NCI-H748 treated with DMSO at 0.1 percent for 48 hours (cell line): ENCODE results near the gene NEU1.
"Not testable (repeated sequence)": the region's sequence is repeated elsewhere in the genome, so short reads cannot be mapped to it uniquely, and the experiment has no call there.

Experiments
- DNase-seq: peaks from one replicate; lab custom pipeline; 2025; lab: John Stamatoyannopoulos, UW

Gene NEU1

DNA sequence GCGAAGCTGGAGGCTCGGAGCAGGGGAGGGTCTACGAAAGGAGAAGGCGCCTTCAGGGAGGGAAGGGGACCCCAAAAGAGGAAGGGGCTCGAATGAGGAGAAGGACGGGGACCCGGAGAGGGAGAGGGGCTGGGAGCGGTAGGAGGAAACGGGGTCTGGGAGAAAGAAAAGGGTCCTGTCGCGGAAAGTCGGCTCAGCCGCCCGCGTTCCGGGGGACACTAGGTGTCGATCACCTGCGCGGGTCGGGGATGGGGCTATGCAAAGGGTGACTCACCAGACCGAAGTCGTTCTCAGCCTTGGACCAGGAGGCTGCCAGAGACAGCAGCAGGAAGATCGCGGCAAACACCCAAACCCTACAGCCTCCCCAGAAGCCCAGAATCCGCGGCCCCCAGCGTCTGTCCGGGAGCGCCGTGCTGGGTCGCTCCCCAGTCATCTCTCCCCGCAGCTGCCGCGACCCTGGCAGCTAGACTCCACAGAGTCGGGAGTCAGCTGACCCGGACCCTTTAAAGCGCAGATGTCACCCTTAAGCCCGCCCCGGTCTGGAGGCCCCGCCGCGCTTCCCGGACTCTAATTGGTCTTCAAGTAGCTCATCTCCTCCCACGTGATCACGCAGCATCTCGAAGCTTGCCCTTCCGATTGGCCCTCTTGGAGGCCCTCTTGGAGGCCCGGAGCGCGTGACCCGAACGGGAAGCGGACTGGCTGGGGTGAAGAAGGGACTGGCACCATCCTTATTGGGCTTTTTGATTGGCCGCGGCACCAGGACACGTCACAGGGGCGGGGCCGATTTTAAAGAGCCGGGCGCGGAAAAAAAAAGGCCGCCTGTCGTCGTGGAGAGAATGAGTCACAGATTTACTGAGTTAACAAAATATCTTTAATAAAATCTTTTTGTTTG is at the start of gene NEU1:
Gene NEU1 (minus strand): TSS at position 478 of the 892 bp plus-strand sequence. CDS start 45 bp downstream, at position 433.
- peak; percentile 99 for DNase-seq

DNA sequence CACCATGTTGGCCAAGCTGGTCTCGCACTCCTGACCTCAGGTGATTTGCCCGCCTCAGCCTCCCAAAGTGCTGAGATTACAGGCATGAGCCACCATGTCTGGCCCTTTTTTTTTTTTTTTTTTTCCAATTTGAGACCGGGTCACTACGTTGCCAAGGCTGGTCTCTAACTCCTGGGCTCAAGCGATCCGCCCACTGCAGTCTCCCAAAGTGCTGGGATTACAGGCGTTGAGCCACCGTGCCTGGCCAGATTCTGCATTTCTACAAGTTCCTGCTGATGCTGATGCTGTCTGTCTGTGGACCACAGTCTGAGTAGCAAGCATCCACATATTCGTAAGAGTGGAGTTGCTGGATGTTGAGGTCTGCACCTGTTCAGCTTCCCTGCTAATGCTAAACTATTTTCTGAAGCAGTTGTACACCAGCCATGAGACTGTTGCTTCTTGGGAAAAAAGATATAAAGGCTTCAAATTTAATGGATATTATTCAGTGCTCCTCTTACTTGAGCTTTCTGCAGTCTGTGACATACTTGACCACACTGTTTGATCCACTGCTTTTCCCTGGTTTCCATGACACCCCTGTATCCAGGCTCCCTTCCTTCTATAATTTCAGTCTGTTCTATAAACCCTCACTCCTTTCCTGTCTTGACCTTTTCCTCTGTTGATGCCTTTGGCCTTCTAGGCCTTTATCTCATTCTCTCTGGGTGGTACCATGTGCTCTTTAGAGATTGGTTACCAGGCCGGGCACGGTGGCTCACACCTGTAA is 49.4 kb upstream of the NEU1 start:
- no peak for DNase-seq

DNA sequence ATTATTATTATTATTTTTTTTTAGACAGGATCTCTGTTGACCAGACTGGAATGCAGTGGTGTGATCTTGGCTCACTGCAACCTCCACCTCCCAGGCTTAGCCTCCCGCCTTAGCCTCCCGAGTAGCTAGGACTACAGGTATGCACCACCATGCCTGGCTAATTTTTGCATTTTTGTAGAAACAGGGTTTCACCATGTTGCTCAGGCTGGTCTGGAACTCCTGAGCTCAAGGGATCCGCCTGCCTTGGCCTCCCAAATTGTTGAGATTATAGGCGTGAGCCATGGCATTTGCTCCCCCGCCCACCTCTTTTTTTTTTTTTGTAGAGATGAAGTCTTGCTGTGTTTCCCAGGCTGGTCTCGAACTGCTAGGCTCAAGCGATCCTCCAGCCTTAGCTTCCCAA is 46.7 kb upstream of the NEU1 start:
- DNase-seq = not testable (repeated sequence)

DNA sequence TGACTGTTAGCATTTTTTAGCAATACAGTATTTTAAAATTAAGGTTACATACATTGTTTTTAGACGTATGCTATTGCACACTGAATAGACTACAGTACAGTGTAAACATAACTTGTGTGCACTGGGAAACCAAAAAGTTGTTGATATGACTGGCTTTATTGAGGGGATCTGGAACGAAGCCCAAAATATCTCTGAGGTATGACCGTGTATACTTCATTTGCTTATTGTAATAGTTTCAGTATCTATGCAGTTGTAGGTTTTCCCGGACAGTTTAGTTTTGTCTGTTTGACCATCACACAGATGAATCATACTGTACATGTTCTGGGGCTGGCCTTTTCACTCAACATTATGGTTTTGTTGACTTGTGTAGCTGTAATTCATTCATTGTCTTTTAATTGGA is 46.2 kb upstream of the NEU1 start:
- no peak for DNase-seq

DNA sequence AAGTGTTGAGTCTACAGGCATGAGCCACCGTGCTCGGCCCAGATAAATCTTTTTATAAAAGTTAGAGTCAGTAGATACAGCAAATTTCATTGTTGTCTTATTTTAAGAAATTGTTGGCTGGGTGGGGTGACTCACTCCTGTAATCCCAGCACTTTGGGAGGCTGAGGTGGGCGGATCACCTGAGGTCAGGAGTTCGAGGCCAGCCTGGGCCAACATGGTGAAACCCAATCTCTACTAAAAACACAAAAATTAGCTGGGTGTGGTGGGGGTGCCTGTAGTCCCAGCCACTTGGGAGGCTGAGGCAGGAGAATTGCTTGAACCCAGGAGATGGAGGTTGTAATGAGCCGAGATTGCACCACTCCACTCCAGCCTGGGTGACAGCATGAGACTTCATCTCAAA is 45.6 kb upstream of the NEU1 start:
- DNase-seq = not testable (repeated sequence)

DNA sequence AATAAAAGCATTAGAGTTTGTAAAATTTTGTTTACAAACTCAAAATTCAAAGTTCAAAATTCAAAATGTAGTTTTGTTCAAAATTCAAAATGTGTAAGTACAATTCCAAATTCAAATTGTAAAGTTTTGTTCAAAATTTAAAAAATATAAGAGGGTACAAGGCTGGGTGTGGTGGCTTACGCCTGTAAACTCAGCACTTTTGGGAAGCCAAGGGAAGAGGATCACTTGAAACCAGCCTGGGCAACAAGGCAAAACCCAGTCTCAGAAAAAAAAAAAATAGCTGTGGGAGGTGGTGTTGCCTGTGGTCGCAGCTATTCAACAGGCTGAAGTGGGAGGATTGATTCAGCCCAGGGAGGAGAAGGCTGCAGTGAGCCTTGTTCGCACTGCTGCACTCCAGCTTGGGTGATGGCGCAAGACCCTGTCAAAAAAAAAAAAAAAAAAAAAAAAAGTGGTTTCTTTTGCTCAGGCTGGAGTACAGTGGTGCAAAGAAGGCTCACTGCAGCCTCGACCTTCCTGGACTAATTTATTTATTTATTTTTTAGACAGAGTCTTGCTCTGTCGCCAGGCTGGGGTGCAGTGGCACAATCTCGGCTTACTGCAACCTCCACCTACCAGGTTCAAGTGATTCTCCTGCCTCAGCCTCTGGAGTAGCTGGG is 44.7 kb upstream of the NEU1 start:
- no peak for DNase-seq

DNA sequence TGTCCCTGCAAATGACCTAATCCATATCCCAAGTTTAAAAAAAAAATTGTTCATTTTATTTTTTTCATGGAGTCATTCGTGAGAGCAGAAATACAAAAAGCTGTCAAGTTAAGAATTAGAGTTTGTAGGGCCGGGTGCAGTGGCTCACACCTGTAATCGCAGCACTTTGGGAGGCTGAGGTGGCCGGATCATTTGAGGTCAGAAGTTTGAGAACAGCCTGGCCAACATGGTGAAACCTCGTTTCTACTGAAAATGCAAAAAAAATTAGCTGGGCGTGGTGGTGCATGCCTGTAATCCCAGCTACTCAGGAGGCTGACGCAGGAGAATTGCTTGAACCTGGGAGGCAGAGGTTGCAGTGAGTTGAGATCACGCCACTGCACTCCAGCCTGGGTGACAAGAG is 44.1 kb upstream of the NEU1 start:
- not testable (repeated sequence) for DNase-seq

DNA sequence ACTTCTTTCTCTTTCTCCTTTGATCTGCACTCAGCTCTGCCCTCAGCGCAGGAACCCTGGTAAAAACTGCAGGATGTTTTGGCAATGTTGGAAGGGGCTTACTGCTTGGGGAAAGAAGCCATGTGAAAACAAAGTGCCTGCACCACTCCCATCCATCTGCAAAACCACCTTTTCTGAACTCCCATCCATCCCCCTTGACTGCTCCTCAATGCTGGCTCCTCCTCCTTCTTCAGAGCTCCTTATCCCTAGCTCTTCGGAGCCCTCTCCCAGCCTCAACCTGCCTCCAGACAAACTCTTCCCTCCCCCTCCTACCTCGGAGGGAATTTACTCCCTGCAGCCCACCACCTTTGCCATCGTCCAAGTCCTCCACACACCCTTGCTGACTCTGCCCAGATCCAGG is 43.5 kb upstream of the NEU1 start:
- no peak for DNase-seq

DNA sequence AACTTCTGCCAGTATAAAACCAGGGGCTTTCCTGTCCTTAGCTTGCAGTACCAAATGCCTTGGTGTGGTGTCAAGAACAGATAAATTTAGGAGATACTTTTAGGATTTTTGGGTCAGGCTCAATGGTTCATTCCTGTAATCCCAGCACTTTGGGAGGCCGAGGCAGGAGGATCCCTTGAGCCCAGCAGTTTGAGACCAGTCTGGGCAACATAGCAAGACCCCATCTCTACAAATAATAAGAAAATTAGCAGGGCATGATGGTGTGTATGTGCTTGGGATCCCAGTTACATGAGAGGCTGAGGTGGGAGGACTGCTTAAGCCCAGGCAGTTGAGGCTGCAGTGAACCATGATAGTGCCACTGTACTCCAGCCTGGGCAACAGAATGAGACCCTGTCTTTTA is 42.4 kb upstream of the NEU1 start:
- no peak for DNase-seq

DNA sequence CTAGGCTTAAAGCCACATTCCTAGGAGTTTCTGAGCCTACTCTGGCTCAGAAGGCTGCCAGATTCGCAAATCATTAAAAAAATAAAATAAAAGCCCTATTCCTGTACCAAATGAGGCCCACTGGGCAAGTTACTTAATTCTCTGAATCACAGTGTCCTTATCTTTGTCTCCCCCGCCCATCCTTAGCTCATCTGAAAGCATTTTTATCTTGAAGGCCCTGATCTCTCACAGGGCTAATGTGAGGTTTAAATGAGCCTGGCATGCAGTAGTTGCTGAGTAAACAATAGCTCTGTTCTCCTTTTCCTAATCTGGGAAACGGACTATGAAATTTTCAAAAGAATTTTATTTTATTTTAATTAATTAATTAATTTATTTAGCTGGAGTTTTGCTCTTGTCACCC is 41.3 kb upstream of the NEU1 start:
- DNase-seq = no peak

DNA sequence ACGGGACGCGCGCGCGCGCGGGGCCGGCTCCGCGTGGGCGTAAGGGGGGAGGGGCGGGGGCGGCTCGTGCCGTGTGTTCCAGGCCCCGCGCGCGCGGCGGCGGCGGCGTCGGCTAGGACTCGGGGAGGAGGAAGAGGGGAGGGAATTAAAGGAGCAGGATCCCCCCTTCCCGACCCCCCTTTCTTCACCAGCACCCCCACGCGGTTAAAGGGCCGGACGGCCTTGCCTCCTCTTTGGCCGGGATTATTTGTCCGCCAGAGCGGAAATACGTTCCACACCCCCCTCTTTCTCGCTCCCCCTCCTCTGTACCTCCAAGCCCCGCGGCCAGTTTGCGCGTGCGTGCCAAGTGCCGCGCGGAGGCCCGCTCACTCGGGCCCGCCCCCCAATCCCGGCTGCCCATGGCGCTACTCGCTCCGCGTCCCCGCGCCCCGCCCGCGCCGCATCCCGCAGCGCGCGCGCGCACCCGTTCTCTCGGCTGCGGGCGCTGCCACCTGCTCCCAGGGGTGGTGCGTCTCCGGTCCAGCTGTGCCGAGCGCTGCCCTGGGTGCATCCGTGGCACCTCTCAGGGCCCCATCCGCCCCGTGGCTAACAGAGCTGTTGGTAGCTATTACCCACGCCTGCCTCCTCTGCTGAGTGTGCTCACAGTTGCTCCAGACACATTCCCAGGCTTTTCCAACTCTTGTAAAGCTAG is 39.5 kb upstream of the NEU1 start, which contains the start of gene ZBTB12:
Gene ZBTB12 (minus strand): TSS at position 134 of the 691 bp plus-strand sequence. CDS start 781 bp downstream, outside the sequence.
- DNase-seq = peak; percentile 96

DNA sequence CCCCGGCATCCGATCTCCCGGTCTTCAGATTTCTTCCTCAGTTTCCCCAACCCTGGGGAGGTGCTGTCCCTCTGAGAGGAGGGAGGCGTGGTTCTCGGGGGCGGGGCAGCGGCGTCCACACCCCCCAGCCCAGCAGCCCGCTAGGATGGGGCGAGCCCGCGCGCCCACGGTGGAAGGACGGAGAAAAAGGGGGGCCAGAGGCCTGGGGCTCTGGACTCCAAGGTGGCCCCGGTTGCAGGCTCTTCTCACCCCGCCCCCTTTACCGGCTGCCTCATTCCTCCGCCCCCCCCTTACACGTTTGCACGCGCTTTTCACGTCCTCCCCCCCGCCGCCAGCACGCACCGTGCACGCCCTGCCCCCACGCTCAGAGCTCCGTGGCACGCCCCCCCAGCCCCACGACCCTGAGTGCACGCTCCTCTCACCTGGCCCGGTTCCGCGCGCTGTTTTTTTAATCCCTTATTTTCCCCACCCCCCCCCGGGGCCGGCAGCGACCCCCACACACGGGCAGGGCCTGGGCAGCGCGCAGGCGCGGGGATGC is 38.9 kb upstream of the NEU1 start:
- no peak for DNase-seq

DNA sequence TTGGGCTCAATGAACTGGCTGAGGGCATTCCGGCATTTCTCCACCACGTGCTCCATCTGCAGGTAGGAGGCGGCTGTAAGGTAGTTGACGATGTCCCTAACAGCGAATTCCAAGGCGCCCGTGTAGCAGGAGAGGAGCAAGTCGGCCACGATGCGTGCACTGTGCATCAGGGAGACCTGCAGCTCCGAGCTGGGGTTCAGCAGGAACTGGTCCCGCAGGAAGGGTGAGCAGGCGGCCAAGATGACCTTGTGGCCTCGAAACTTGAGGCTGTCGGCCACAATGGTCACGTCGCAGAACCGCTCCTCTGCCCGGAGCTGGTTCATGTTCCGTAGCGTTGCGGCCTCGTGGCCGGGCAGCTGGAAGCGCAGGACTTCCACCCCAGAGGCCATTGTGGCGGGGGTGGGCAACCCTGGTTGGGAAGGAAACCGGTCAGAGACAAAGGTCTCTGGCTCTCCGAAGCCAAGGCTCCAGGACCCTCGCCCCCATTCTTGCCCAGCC is 38.3 kb upstream of the NEU1 start:
- DNase-seq = no peak

DNA sequence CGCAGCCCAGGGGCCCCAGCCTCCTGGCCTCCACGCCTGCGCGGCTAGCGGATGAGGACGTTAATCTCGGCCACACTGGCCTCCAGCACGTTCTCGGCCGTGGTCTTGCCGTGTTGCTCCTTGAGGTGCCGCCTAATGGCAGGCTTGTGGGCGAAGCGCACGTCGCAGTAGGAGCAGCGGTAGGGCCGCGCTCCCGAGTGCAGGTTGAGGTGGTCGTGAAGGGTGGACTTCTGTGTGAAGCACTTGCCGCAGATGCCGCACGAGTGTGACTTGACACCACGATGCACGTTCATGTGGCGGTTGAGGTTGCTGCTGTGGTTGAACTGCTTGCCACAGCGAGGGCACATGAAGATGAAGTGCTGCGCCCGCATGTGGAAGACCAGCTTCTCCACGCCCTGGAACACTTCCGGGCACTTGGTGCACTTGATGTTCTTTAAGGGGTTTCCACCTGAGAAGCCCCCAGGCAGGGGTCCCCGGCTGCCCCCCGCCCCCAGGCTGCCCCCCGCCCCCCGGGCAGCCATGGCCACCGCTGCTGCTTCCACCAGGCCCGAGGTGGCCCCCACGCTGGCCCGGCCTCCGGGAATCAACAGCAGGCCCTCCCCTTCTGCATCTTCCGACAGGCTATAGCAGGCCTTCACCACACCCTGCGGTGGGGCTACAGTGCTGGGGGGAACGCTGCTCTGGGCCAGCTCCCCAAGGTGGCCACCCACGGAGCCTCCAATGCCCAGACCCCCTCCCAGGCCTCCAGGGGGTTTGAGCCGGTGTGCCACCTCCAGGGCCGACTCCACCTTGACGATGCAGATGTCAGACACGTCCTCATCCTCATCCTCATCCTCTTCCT is 37.5 kb upstream of the NEU1 start:
- DNase-seq = no peak

DNA sequence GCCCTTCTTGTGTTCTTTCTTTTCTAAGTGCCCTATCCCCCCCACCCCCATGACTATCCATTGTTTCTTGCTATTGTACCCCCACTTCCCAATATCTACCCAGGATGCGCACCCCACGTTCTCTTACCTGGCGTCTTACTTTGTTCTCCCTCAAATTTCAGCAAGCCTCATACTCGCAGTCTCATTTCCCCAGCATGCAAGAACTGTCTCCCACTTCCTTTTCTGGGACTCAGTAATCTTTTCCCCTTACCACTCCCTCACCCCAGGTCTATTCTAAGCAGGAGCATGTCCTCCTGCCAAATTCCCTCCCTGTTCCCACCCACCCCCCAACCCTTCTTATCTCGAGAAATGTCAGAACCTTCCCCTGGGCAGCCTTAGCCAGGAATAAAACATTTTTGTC is 36.6 kb upstream of the NEU1 start:
- no peak for DNase-seq

DNA sequence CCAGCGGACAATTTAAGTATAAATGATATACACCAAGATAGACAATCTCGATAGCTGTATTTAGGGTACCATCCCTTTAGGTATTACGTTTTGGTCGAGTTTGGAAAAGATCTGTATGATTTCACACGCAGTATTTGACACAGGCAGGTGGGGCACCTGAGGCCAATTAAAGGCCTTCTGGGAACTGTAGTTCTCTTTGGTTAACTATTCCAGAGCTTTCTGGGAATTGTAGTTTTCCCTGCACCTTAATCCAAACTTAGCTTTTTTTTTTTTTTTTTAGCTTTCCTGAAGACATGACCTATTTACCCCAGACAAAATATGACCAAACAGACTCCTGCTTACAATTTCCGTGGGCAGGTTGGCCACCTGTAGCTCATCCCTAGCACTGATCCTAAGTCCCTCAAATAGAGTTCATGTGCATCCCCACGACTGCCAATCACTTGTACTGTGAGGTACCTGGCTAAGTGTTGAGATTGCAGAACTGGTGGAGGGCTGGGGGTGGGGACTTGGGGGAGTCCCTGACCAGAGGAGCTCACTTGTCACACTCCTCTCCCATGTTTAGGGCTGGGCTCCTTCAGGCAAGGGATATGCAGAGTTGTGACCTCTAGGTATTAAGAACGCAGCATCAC is 35.9 kb upstream of the NEU1 start:
- peak; percentile 69 for DNase-seq

DNA sequence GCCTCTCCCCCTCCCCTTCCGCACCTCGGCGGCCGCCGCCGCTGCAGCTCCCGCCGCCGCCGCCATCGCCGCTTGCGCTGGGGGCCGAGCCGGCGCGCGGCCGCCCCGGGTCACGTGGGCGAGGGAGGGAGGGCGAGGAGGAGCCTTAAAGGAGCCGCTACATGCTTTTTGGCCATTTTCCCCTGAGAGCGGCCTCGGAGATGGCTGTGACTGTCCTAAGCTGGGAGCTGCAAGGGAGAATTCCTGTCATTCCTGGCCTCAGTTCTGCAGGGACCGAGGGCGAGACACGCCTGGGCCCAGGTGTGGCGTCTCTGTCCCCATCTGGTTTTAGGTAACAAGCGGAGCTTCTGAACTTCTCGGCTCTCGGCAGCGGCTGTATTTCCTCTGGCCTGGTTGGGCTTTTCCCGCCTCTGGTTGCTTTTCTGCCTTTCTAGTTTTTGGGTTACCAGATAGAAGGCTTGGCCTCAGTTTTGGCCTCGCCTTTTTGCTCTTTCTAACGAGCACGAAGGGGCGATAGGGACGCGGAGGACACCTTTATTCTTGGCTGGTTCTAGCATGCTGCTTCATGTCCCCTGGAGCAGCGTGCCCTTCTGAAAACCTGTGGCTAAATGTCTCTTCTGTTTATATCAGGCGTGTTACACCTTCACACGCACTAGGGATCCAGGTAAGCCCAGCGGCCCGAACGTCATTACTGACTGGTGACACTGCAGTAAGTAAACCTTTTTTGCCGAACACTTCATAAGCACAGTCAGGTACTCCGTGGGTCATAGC is 35.2 kb upstream of the NEU1 start, which contains the start of gene EHMT2:
Gene EHMT2 (minus strand): TSS at position 87 of the 771 bp plus-strand sequence. CDS start 21 bp downstream, at position 66.
- peak; percentile 81 for DNase-seq

DNA sequence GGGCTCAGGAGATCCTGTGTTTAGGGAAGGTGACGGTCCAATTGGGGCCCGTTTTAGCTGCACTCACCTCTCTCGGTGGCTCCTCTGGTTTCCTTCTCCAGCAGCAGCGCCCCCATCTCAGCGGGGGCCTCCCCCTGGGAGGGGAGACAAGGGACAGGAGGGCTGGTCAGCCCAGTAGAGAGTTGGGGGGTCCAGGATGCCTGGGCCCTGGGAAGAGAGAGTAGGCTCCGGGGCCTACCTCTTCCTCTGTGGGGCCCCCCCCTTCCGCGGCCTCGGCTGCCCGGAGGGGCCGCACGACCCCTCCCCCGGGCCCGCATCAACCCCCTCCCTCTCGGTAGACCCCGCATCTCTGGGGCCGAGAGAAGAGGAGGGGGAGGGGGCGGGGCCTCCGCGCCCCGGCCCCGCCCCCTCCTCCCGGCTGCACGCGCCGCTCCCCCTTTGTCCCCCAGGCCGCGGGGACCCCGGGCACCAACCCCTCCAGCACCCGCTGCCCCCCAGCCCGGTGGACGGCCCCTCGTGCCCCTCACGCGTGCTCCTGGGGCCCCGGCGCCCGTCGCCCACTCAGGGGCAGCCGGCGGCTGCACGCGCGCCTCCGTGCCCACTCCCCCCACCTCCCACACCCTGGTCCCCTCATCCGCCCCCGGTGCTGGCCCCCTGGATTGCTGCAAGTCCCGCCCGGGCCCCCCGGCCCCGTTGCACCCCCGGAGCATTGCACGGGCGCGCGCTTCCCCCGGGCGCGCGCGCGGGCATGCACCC is 34.4 kb upstream of the NEU1 start:
- no peak for DNase-seq
